Left ventricle myocardium inferior (tissue), 1 donor: ENCODE data around the gene TRMT2A. TPM values are rescaled to one million over a fixed set of nuclear protein-coding genes. Genes with fewer than 3 reads are reported as not detected.

ENCODE experiments used
- DNase-seq: peaks from one replicate; pipeline ENCODE4 v3.0.0-alpha.2; 2020
- H3K27ac ChIP-seq: fragments of 200-600 bp; replicated peaks from 2 replicates; pipeline ENCODE4 v1.8.0; 2021
- H3K27me3 ChIP-seq: fragments of 200-600 bp; 2 replicates; pipeline ENCODE4 v1.8.0; 2021; ENCODE audit warnings: low read depth
- H3K36me3 ChIP-seq: fragments of 200-600 bp; 2 replicates; pipeline ENCODE4 v1.8.0; 2021
- H3K4me1 ChIP-seq: fragments of 200-600 bp; 2 replicates; pipeline ENCODE4 v1.8.0; 2021
- H3K4me3 ChIP-seq: fragments of 200-600 bp; 2 replicates; pipeline ENCODE4 v1.8.0; 2021; ENCODE audit warnings: mild to moderate bottlenecking, moderate library complexity
- H3K9me3 ChIP-seq: fragments of 200-600 bp; replicated peaks from 2 replicates; pipeline ENCODE4 v1.8.0; 2021
- intact Hi-C: fragments of 100-400 bp; cut with micrococcal nuclease; formaldehyde crosslinking; loops from one replicate; pipeline ENCODE4 v1.11.0; 2022
- microRNA-seq: library from miRNA; unstranded; fragments of <30 nt; microRNA quantifications from one replicate; pipeline ENCODE4 v1.2.0, GENCODE V29; 2020
- total RNA-seq: library from RNA; stranded (reverse); fragmentation: NEBNext Ultra II Directional; extraction: Animal tissue kit (Norgen Biotek cat#: 25700); gene quantifications from one replicate; pipeline ENCODE4 v1.2.1, GENCODE V29; 2021
- TF ChIP-seq, protein P1 (sequence below): fragments of 200-600 bp; IDR thresholded peaks from 2 replicates; pipeline ENCODE4 v1.8.0; 2021; ENCODE audit warnings: antibody characterized with exemption, mild to moderate bottlenecking, borderline replicate concordance
- donor health status: DM: no; HTN: yes; CAD: no; lungs with severe emphysema.

TRMT2A gene
- total RNA-seq, 1 donor from 2014 or later: 27.8 TPM

DNA sequence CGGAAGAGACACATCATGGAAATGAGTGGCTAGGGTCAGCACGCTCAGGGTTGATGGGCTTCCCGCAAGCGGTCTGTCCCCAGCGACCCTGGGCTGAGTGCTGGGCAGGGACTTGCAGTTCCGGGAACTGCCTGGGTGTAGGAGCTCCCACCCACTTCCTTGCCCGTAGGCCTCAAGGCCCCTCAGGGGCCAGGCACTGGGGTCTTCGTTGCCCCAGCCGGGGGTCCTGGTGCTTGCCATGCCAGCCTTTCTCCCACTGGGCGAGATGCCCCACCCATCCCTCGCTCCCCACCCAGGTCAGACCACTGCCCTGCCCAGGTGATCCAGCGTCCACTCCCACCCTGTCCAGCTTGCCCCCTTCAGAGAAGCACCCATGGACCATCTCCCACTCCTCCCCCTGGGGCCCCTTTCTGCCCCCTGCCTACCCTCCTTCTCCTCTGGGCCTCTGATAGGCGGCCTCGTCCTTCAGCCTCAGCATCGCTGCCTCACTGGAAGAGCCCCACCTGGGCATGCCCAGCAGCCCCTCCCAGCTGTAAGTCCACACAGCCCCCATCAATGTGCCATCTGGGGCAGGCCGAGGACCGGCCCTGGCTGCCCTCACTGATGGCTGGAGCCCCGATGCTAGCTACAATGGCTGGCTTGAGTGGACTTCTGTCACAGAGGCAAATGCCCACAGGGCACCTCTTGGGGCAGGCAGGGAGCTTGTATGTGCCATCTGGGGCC, 54.8 kb downstream of the TRMT2A start:
- no peak for DNase-seq
- Histone ChIP-seq H3K4me1 (peaks cover 14% of the 10 kb centered on the region), H3K36me3 (peaks cover 64% of the 10 kb centered on the region), H3K4me3 (no peak overlapping the region), H3K27me3 (no peaks in the 10 kb centered on the region), H3K27ac (peak overlapping the region; percentile 60), H3K9me3 (no peaks in the 10 kb centered on the region)
- intact Hi-C loops: no loop called here
- TF ChIP-seq, protein P1, sequence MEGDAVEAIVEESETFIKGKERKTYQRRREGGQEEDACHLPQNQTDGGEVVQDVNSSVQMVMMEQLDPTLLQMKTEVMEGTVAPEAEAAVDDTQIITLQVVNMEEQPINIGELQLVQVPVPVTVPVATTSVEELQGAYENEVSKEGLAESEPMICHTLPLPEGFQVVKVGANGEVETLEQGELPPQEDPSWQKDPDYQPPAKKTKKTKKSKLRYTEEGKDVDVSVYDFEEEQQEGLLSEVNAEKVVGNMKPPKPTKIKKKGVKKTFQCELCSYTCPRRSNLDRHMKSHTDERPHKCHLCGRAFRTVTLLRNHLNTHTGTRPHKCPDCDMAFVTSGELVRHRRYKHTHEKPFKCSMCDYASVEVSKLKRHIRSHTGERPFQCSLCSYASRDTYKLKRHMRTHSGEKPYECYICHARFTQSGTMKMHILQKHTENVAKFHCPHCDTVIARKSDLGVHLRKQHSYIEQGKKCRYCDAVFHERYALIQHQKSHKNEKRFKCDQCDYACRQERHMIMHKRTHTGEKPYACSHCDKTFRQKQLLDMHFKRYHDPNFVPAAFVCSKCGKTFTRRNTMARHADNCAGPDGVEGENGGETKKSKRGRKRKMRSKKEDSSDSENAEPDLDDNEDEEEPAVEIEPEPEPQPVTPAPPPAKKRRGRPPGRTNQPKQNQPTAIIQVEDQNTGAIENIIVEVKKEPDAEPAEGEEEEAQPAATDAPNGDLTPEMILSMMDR: no peak

Small RNA genes lying within 50 kb of the gene (microRNA-seq; reads per million reads assigned to microRNA genes)
- gene MIR6816: not detected

Other genes with a start within 250 kb of the TRMT2A start
- gene COMT, start 175.5 kb downstream of the TRMT2A start, total RNA-seq: 81.5 TPM
- 35.2 TPM for gene TXNRD2, start 175.4 kb downstream of the TRMT2A start, total RNA-seq
- gene ARVCF, start 100.4 kb downstream of the TRMT2A start, total RNA-seq: 25.4 TPM
- gene TANGO2, start 96.1 kb downstream of the TRMT2A start, total RNA-seq: 71.7 TPM
- 16.8 TPM for gene DGCR8, start 37.0 kb downstream of the TRMT2A start, total RNA-seq
- gene RANBP1, start 1.1 kb downstream of the TRMT2A start, total RNA-seq: 39.6 TPM
- gene ZDHHC8, start 14.6 kb upstream of the TRMT2A start, total RNA-seq: 42.4 TPM
- not detected for gene CCDC188, start 33.8 kb upstream of the TRMT2A start, total RNA-seq
- gene RTN4R, start 151.1 kb upstream of the TRMT2A start, total RNA-seq: 0.96 TPM
- gene DGCR6L, start 202.8 kb upstream of the TRMT2A start, total RNA-seq: 45.2 TPM